Astrocyte (in vitro differentiated cells and primary cell): ENCODE data around the gene RNF169. TPM values are rescaled to one million over a fixed set of nuclear protein-coding genes. Genes with fewer than 3 reads are reported as not detected.

Source experiments
- DNase-seq: peaks from one replicate; pipeline ENCODE4 v3.0.0-alpha.2; 2010; ENCODE audit warnings: low read depth
- FAIRE-seq: peaks from 2 replicates; lab custom pipeline; 2011; peaks lifted over from hg19 to GRCh38; lab: Jason Lieb, UNC
- H2AFZ ChIP-seq: 2 replicates; pipeline ENCODE4 v1.6.0; 2012; ENCODE audit warnings: low read depth, low read length, inconsistent platforms
- H3K27ac ChIP-seq: 2 replicates; pipeline ENCODE4 v1.5.1; 2011; ENCODE audit warnings: low read depth, low read length, inconsistent platforms
- H3K27me3 ChIP-seq: 2 replicates; pipeline ENCODE4 v1.6.0; 2011; ENCODE audit warnings: low read length, inconsistent platforms; ENCODE audit not compliant: insufficient read depth
- H3K36me3 ChIP-seq: 2 replicates; pipeline ENCODE4 v1.5.1; 2011; ENCODE audit warnings: low read length, inconsistent platforms; ENCODE audit not compliant: insufficient read depth
- H3K4me1 ChIP-seq: 2 replicates; pipeline ENCODE4 v1.5.1; 2011; ENCODE audit warnings: low read length, inconsistent platforms; ENCODE audit not compliant: insufficient read depth
- H3K4me2 ChIP-seq: 2 replicates; pipeline ENCODE4 v1.6.0; 2012; ENCODE audit warnings: low read length, inconsistent platforms
- H3K4me3 ChIP-seq: 2 replicates; pipeline ENCODE4 v1.5.1; 2011; ENCODE audit warnings: low read depth, mild to moderate bottlenecking, low read length, inconsistent platforms; ENCODE audit not compliant: insufficient read depth
- H3K79me2 ChIP-seq: 2 replicates; pipeline ENCODE4 v1.6.0; 2012; ENCODE audit warnings: mild to moderate bottlenecking, low read length, inconsistent platforms; ENCODE audit not compliant: insufficient read depth
- H3K9ac ChIP-seq: 2 replicates; pipeline ENCODE4 v1.6.0; 2012; ENCODE audit warnings: mild to moderate bottlenecking, low read length, inconsistent platforms
- H3K9me3 ChIP-seq: 2 replicates; pipeline ENCODE4 v1.5.1; 2012; ENCODE audit warnings: low read depth, mild to moderate bottlenecking, low read length, inconsistent platforms; ENCODE audit not compliant: insufficient read depth
- H4K20me1 ChIP-seq: 2 replicates; pipeline ENCODE4 v1.6.0; 2012; ENCODE audit warnings: low read length, inconsistent platforms; ENCODE audit not compliant: insufficient read depth
- H3K27ac Mint-ChIP-seq: one replicate; pipeline ENCODE4 v1.8.0; 2021; ENCODE audit warnings: mild to moderate bottlenecking, mixed read lengths; ENCODE audit not compliant: unreplicated experiment
- H3K27me3 Mint-ChIP-seq: one replicate; pipeline ENCODE4 v1.8.0; 2021; ENCODE audit warnings: low read depth, mixed read lengths; ENCODE audit not compliant: unreplicated experiment
- H3K36me3 Mint-ChIP-seq: one replicate; pipeline ENCODE4 v1.8.0; 2021; ENCODE audit warnings: low read depth, mixed read lengths; ENCODE audit not compliant: unreplicated experiment
- H3K4me1 Mint-ChIP-seq: one replicate; pipeline ENCODE4 v1.8.0; 2021; ENCODE audit warnings: low read depth, mixed read lengths; ENCODE audit not compliant: unreplicated experiment
- H3K4me3 Mint-ChIP-seq: one replicate; pipeline ENCODE4 v1.8.0; 2021; ENCODE audit warnings: mild to moderate bottlenecking, moderate library complexity, mixed read lengths; ENCODE audit not compliant: unreplicated experiment
- H3K9me3 Mint-ChIP-seq: one replicate; pipeline ENCODE4 v1.8.0; 2021; ENCODE audit warnings: mild to moderate bottlenecking, mixed read lengths; ENCODE audit not compliant: unreplicated experiment
- CTCF ChIP-seq: IDR thresholded peaks from 2 replicates; pipeline ENCODE4 v1.5.1; 2011; ENCODE audit warnings: low read depth, mild to moderate bottlenecking, inconsistent platforms, low read length, moderate library complexity; ENCODE audit not compliant: insufficient read depth
- EZH2 ChIP-seq: IDR thresholded peaks from 2 replicates; pipeline ENCODE4 v1.6.1; 2012; ENCODE audit warnings: mild to moderate bottlenecking, low read length, inconsistent platforms; ENCODE audit not compliant: insufficient read depth
- total RNA-seq: library from RNA; stranded (reverse); gene quantifications from 2 replicates; pipeline ENCODE4 v1.2.1, GENCODE V29; 2021

Gene RNF169
- total RNA-seq, 1 donor from 2014 or later, result 10.7 TPM

GRCh38 chr11:74860743-74861142 is 112.1 kb downstream of the RNF169 start:
- no peak for FAIRE-seq
- H3K27ac Mint-ChIP-seq, result no peak overlapping the region

GRCh38 chr11:74863410-74863809 is 114.8 kb downstream of the RNF169 start:
- Histone ChIP-seq H3K4me3 (no peak overlapping the region), H3K9me3 (peaks cover 12% of the 10 kb centered on the region)

More at GRCh38 chr11:74860743-74861142, 112.1 kb downstream of the RNF169 start:
- Mint-ChIP-seq H3K9me3 (peaks cover 19% of the 10 kb centered on the region), H3K36me3 (peaks cover 53% of the 10 kb centered on the region), H3K4me3 (no peak overlapping the region), H3K27me3 (no peaks in the 10 kb centered on the region), H3K4me1 (no peaks in the 10 kb centered on the region)
- peaks cover 3% of the 10 kb centered on the region for H3K36me3 ChIP-seq
- no peak overlapping the region for H3K9ac ChIP-seq
- H3K27me3 ChIP-seq, result no peaks in the 10 kb centered on the region
- no peak for DNase-seq
- no peaks in the 10 kb centered on the region for H4K20me1 ChIP-seq
- no peak overlapping the region for H2AFZ ChIP-seq
- H3K4me1 ChIP-seq, result no peaks in the 10 kb centered on the region
- H3K4me2 ChIP-seq, result no peak overlapping the region
- H3K9me3 ChIP-seq, result peaks cover 3% of the 10 kb centered on the region
- no peak for TF ChIP-seq EZH2
- no peak for TF ChIP-seq CTCF
- no peak overlapping the region for H3K4me3 ChIP-seq
- no peaks in the 10 kb centered on the region for H3K79me2 ChIP-seq
- no peak overlapping the region for H3K27ac ChIP-seq

More at GRCh38 chr11:74863410-74863809, 114.8 kb downstream of the RNF169 start:
- Mint-ChIP-seq H3K4me3 (no peak overlapping the region), H3K9me3 (peaks cover 43% of the 10 kb centered on the region), H3K27me3 (no peaks in the 10 kb centered on the region), H3K36me3 (peaks cover 73% of the 10 kb centered on the region), H3K27ac (no peak overlapping the region), H3K4me1 (no peaks in the 10 kb centered on the region)
- FAIRE-seq (no peak), DNase-seq (no peak)
- no peak overlapping the region for H3K9ac ChIP-seq
- no peaks in the 10 kb centered on the region for H4K20me1 ChIP-seq
- H3K27ac ChIP-seq, result no peak overlapping the region
- H3K27me3 ChIP-seq, result no peaks in the 10 kb centered on the region
- H3K79me2 ChIP-seq, result no peaks in the 10 kb centered on the region
- no peaks in the 10 kb centered on the region for H3K4me1 ChIP-seq
- no peak for TF ChIP-seq EZH2
- no peak for TF ChIP-seq CTCF
- H3K36me3 ChIP-seq, result peaks cover 3% of the 10 kb centered on the region
- no peak overlapping the region for H2AFZ ChIP-seq
- no peak overlapping the region for H3K4me2 ChIP-seq
